Measurements from ENCODE around the gene JUN. TPM values are rescaled to one million over a fixed set of nuclear protein-coding genes. Genes with fewer than 3 reads are reported as not detected.

The JUN gene
- total RNA-seq, 4 donors from 2014 or later: 137 to 458 (median 151) TPM

GRCh38 chr1:58765441-58765840 is 18.4 kb downstream of the JUN start:
- 80% methylated on average over 2 of the region's 2 CpGs for WGBS

GRCh38 chr1:58765006-58765405 is 18.8 kb downstream of the JUN start:
- Histone ChIP-seq H3K4me1 (peaks cover 14% of the 10 kb centered on the region), H3K27me3 (no peaks in the 10 kb centered on the region), H3K27ac (no peak overlapping the region), H3K4me3 (no peak overlapping the region), H3K36me3 (no peaks in the 10 kb centered on the region), H3K9me3 (no peaks in the 10 kb centered on the region)
- TF ChIP-seq POLR2AphosphoS5 (IDR thresholded peaks at IDR 0.05) (no peak), POLR2A (IDR thresholded peaks at IDR 0.05) (no peak), CTCF (IDR thresholded peaks at IDR 0.05) (no peak), EP300 (IDR thresholded peaks at IDR 0.05) (no peak)
- no peak for DNase-seq (ENCODE audit: low spot score in 2 of 2)

More at GRCh38 chr1:58765441-58765840, 18.4 kb downstream of the JUN start:
- Histone ChIP-seq H3K9me3 (no peaks in the 10 kb centered on the region), H3K27me3 (no peaks in the 10 kb centered on the region), H3K4me3 (no peak overlapping the region), H3K27ac (no peak overlapping the region), H3K36me3 (no peaks in the 10 kb centered on the region), H3K4me1 (peaks cover 15% of the 10 kb centered on the region)
- no peak for DNase-seq (ENCODE audit: low spot score in 2 of 2)
- TF ChIP-seq POLR2AphosphoS5 (IDR thresholded peaks at IDR 0.05) (no peak), POLR2A (IDR thresholded peaks at IDR 0.05) (no peak), CTCF (IDR thresholded peaks at IDR 0.05) (no peak), EP300 (IDR thresholded peaks at IDR 0.05) (no peak)

- no peak for DNase-seq (ENCODE audit: low spot score in 2 of 2)
- no peak overlapping the region for H3K4me3 ChIP-seq
- no peak overlapping the region for H3K27ac ChIP-seq
- no peaks in the 10 kb centered on the region for H3K27me3 ChIP-seq
- TF ChIP-seq CTCF (IDR thresholded peaks at IDR 0.05) (no peak), POLR2A (IDR thresholded peaks at IDR 0.05) (no peak), POLR2AphosphoS5 (IDR thresholded peaks at IDR 0.05) (no peak), EP300 (IDR thresholded peaks at IDR 0.05) (no peak)
- H3K36me3 ChIP-seq: no peaks in the 10 kb centered on the region
- no peaks in the 10 kb centered on the region for H3K9me3 ChIP-seq
- peaks cover 8% of the 10 kb centered on the region for H3K4me1 ChIP-seq
- WGBS: 58% methylated on average over 3 of the region's 3 CpGs
Observed at GRCh38 chr1:58764294-58764978, 19.4 kb downstream of the JUN start.

- no peak overlapping the region for H3K27ac ChIP-seq
- no peaks in the 10 kb centered on the region for H3K36me3 ChIP-seq
- 83% methylated on average over 3 of the region's 3 CpGs for WGBS
- no peaks in the 10 kb centered on the region for H3K9me3 ChIP-seq
- no peaks in the 10 kb centered on the region for H3K27me3 ChIP-seq
- no peak for TF ChIP-seq POLR2A (IDR thresholded peaks at IDR 0.05)
- TF ChIP-seq CTCF (IDR thresholded peaks at IDR 0.05): no peak
- no peak for DNase-seq (ENCODE audit: low spot score in 2 of 2)
- H3K4me1 ChIP-seq: no peaks in the 10 kb centered on the region
- H3K4me3 ChIP-seq: no peak overlapping the region
Observed at GRCh38 chr1:58763214-58763613, 20.6 kb downstream of the JUN start.

- H3K27ac ChIP-seq: no peak overlapping the region
- no peak for TF ChIP-seq CTCF (IDR thresholded peaks at IDR 0.05)
- TF ChIP-seq POLR2A (IDR thresholded peaks at IDR 0.05): no peak
- no peak for TF ChIP-seq POLR2AphosphoS5 (IDR thresholded peaks at IDR 0.05)
- no peak for TF ChIP-seq EP300 (IDR thresholded peaks at IDR 0.05)
- H3K9me3 ChIP-seq: no peaks in the 10 kb centered on the region
- no peaks in the 10 kb centered on the region for H3K36me3 ChIP-seq
- no peak overlapping the region for H3K4me3 ChIP-seq
- no peaks in the 10 kb centered on the region for H3K27me3 ChIP-seq
- H3K4me1 ChIP-seq: no peaks in the 10 kb centered on the region
- DNase-seq (ENCODE audit: low spot score in 2 of 2): no peak
Observed at GRCh38 chr1:58762806-58763205, 21.0 kb downstream of the JUN start.
